Upper lobe of right lung (tissue), 1 donor: ENCODE measurements around the gene SEC63. TPM values are rescaled to one million over a fixed set of nuclear protein-coding genes. Genes with fewer than 3 reads are reported as not detected.
A peak's percentile ranks its signal among the peaks of the same experiment; 100 is the strongest.
"Not testable (repeated sequence)": the region's sequence is repeated elsewhere in the genome, so short reads cannot be mapped to it uniquely, and the experiment has no call there.

Experiments used
- ATAC-seq: fragments of 200-7000 bp; cut with Tn5 transposase; one replicate; pipeline ENCODE4 v1.9.1; 2020; ENCODE audit warnings: mild to moderate bottlenecking, moderate library complexity
- DNase-seq: peaks from one replicate; pipeline ENCODE4 v3.0.0-alpha.2; 2020
- H3K27ac ChIP-seq: fragments of 200-600 bp; one replicate; pipeline ENCODE4 v1.8.0; 2022
- H3K27me3 ChIP-seq: fragments of 200-600 bp; one replicate; pipeline ENCODE4 v1.8.0; 2022; ENCODE audit warnings: mild to moderate bottlenecking
- H3K36me3 ChIP-seq: fragments of 200-600 bp; one replicate; pipeline ENCODE4 v1.8.0; 2022
- H3K4me1 ChIP-seq: fragments of 200-600 bp; one replicate; pipeline ENCODE4 v1.8.0; 2022
- H3K4me3 ChIP-seq: fragments of 200-600 bp; one replicate; pipeline ENCODE4 v1.8.0; 2022; ENCODE audit warnings: mild to moderate bottlenecking
- H3K9me3 ChIP-seq: fragments of 200-600 bp; one replicate; pipeline ENCODE4 v1.8.0; 2022
- CTCF ChIP-seq: fragments of 200-600 bp; IDR thresholded peaks from one replicate; pipeline ENCODE4 v1.8.0; 2022; ENCODE audit warnings: antibody characterized with exemption
- intact Hi-C: fragments of 100-400 bp; cut with DNase I; formaldehyde crosslinking; loops from one replicate; pipeline ENCODE4 v1.11.0; 2022
- total RNA-seq: library from RNA; stranded (reverse); fragmentation: NEBNext Ultra II Directional; extraction: Animal tissue kit (Norgen Biotek cat#: 25700); gene quantifications from one replicate; pipeline ENCODE4 v1.2.1, GENCODE V29; 2021
- donor health status: DM: no; HTN: yes; CAD: no; lungs with severe emphysema.

The SEC63 gene
- total RNA-seq, 1 donor from 2014 or later: 118 TPM

- H3K36me3 ChIP-seq: peaks cover 53% of the 10 kb centered on the region
- H3K4me3 ChIP-seq: no peak overlapping the region
- no peaks in the 10 kb centered on the region for H3K4me1 ChIP-seq
- no peak for ATAC-seq
- intact Hi-C loops: no loop called here
- no peak for DNase-seq
- TF ChIP-seq CTCF: no peak
- H3K27ac ChIP-seq: no peak overlapping the region
- no peaks in the 10 kb centered on the region for H3K27me3 ChIP-seq
- no peaks in the 10 kb centered on the region for H3K9me3 ChIP-seq
Observed at GRCh38 chr6:107917451-107918375, 40.3 kb downstream of the SEC63 start.

- peaks cover 55% of the 10 kb centered on the region for H3K36me3 ChIP-seq
- intact Hi-C loops, H3K9me3 ChIP-seq, DNase-seq, H3K4me3 ChIP-seq, H3K27me3 ChIP-seq, H3K4me1 ChIP-seq, ATAC-seq, H3K27ac ChIP-seq: not testable (repeated sequence)
Observed at GRCh38 chr6:107916961-107917360, 41.0 kb downstream of the SEC63 start.

GRCh38 chr6:107911692-107912091 lies 46.3 kb downstream of the SEC63 start:
- H3K4me3 ChIP-seq: no peak overlapping the region
- no peak overlapping the region for H3K27ac ChIP-seq
- TF ChIP-seq CTCF: no peak
- peaks cover 59% of the 10 kb centered on the region for H3K36me3 ChIP-seq
- H3K27me3 ChIP-seq: no peaks in the 10 kb centered on the region
- no peaks in the 10 kb centered on the region for H3K4me1 ChIP-seq
- DNase-seq: no peak
- H3K9me3 ChIP-seq: no peaks in the 10 kb centered on the region
- no peak for ATAC-seq
- intact Hi-C loops: no loop called here

GRCh38 chr6:107894809-107895396 lies 63.1 kb downstream of the SEC63 start:
- DNase-seq: no peak
- no peak overlapping the region for H3K4me3 ChIP-seq
- no peak overlapping the region for H3K27ac ChIP-seq
- intact Hi-C loops: no loop called here
- peaks cover 87% of the 10 kb centered on the region for H3K36me3 ChIP-seq
- H3K27me3 ChIP-seq: no peaks in the 10 kb centered on the region
- peaks cover 5% of the 10 kb centered on the region for H3K4me1 ChIP-seq
- no peak for TF ChIP-seq CTCF
- peak; percentile 58 for ATAC-seq
- H3K9me3 ChIP-seq: no peaks in the 10 kb centered on the region

GRCh38 chr6:107890431-107890830 lies 67.6 kb downstream of the SEC63 start:
- intact Hi-C loops, ATAC-seq: not testable (repeated sequence)

GRCh38 chr6:107885950-107886349 lies 72.1 kb downstream of the SEC63 start:
- intact Hi-C loops, DNase-seq, H3K4me1 ChIP-seq, H3K27me3 ChIP-seq, H3K27ac ChIP-seq, H3K9me3 ChIP-seq, H3K4me3 ChIP-seq, ATAC-seq: not testable (repeated sequence)
- peaks cover 34% of the 10 kb centered on the region for H3K36me3 ChIP-seq

More at GRCh38 chr6:107890431-107890830, 67.6 kb downstream of the SEC63 start:
- H3K27me3 ChIP-seq, DNase-seq, H3K27ac ChIP-seq, H3K4me1 ChIP-seq, H3K9me3 ChIP-seq, H3K4me3 ChIP-seq: not testable (repeated sequence)
- peaks cover 48% of the 10 kb centered on the region for H3K36me3 ChIP-seq

- no peaks in the 10 kb centered on the region for H3K9me3 ChIP-seq
- no peak overlapping the region for H3K4me3 ChIP-seq
- H3K27ac ChIP-seq: no peak overlapping the region
- DNase-seq: no peak
- no peak for ATAC-seq
- no peaks in the 10 kb centered on the region for H3K4me1 ChIP-seq
- H3K36me3 ChIP-seq: peaks cover 88% of the 10 kb centered on the region
- TF ChIP-seq CTCF: no peak
- no peaks in the 10 kb centered on the region for H3K27me3 ChIP-seq
- intact Hi-C loops: no loop called here
Observed at GRCh38 chr6:107879941-107880340, 78.1 kb downstream of the SEC63 start.
